ENCODE measurements around the gene APOD.

The APOD gene

DNA sequence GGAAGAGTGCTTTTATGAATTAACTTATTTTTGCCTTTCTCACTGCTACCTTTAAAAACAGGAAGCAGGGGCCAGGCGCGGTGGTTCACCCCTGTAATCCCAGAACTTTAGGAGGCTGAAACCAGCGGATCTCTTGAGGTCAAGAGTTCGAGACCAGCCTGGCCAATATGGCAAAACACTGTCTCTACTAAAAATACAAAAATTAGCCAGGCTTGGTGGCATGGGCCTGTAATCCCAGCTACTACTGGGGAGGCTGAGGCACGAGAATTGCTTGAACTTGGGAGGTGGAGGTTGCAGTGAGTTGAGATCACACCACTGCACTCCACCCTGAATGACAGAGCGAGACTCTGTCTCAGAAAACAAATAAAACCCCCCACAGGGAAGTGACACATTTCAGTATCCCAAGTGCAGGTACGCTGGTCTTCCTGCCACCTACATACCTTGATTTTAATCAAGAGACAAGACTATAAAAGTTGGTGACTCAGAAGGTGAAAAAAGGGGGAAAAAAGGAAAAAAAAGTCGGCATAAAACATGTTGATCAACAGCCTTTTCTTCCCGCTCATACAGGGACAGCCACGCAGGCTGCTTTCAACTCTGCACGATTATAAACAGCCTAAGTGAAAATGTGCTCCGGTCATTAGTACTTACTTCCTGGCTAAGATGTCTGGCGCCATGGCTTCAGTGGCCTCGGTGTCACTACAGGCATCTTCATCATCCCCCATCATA lies 59.4 kb downstream of the APOD start:
- DNase-seq (ENCODE audit: low read depth): no peak

DNA sequence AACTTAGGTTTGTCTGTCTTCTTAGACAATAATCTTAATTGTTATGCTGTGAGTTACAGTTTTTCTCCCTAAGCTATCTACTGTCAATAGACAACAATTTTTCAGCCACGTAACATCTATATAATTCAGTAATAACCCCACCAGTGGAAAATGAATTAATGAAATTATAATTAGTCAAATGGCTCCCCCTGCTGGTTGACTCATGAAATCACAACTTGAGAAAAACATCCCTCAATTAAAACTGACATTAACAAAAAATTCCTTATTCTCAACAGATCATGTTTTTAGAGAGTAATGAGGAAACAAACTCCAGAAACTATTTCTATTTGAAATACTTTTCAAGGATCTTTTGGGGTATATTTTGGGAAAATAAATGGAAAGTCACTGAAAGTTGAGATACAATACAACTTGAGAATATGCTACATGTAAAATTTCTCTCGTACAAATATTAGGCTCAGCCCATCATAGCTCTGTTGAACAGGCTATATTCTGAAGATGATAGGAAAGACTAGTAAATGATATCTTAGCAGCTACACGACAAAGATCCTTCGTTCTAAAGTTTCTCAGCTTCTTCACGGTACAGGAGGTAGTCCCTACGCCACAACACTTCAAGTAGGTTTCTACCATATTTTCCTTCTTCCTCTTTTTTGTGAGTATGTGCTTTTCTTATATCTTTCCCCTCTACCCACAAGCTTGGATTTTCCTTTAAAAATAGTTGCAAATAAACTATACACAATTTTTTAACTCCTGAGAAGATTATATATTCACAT lies 61.3 kb downstream of the APOD start:
- DNase-seq (ENCODE audit: low read depth): no peak
